Activated CD4-positive, alpha-beta T cell treated with anti-CD3 and anti-CD28 coated beads for 36 hours (primary cell): ENCODE results near the gene ZFAND3. TPM values are rescaled to one million over a fixed set of nuclear protein-coding genes. Genes with fewer than 3 reads are reported as not detected.

Experiments
- ATAC-seq: fragments of 200-7000 bp; cut with Tn5 transposase; one replicate; pipeline ENCODE4 v1.10.0; 2021; ENCODE audit warnings: mild to moderate bottlenecking, moderate library complexity
- CTCF ChIA-PET: fragments of 350-600 bp; sonication (Branson Sonifier 250); formaldehyde crosslinking; loops from one replicate; lab custom pipeline; 2021; ENCODE audit warnings: antibody characterized with exemption; lab: Charles Lee
- POLR2A ChIA-PET: fragments of 350-600 bp; sonication (Branson Sonifier 250); formaldehyde crosslinking; loops from one replicate; lab custom pipeline; 2021; ENCODE audit warnings: antibody characterized with exemption, inconsistent platforms; lab: Charles Lee
- DNase-seq: peaks from one replicate; pipeline ENCODE4 v3.0.0-alpha.2; 2020
- H3K27ac Mint-ChIP-seq: one replicate; pipeline ENCODE4 v1.8.0; 2021; ENCODE audit warnings: mixed read lengths
- H3K27me3 Mint-ChIP-seq: one replicate; pipeline ENCODE4 v1.8.0; 2021; ENCODE audit warnings: mixed read lengths
- H3K36me3 Mint-ChIP-seq: one replicate; pipeline ENCODE4 v1.8.0; 2021; ENCODE audit warnings: low read depth, mixed read lengths
- H3K4me1 Mint-ChIP-seq: one replicate; pipeline ENCODE4 v1.8.0; 2021; ENCODE audit warnings: mixed read lengths
- H3K4me3 Mint-ChIP-seq: one replicate; pipeline ENCODE4 v1.8.0; 2021; ENCODE audit warnings: mild to moderate bottlenecking, moderate library complexity, mixed read lengths
- H3K9me3 Mint-ChIP-seq: one replicate; pipeline ENCODE4 v1.8.0; 2021; ENCODE audit warnings: low read depth, mixed read lengths
- intact Hi-C, 2 experiments: fragments of 100-400 bp; cut with DNase I in 1 of 2; cut with micrococcal nuclease in 1 of 2; formaldehyde crosslinking; loops; one replicate each; pipeline versions ENCODE4 v1.14.2 to v1.15.1; 2022 to 2024; cut with DNase I, micrococcal nuclease
- total RNA-seq, 2 experiments: library from RNA; stranded (reverse); gene quantifications; one replicate each; pipeline ENCODE4 v1.2.3, GENCODE V29; 2021

Gene ZFAND3
- total RNA-seq, 2 experiments from 2014 or later: 34.5 to 47.8 TPM

DNA sequence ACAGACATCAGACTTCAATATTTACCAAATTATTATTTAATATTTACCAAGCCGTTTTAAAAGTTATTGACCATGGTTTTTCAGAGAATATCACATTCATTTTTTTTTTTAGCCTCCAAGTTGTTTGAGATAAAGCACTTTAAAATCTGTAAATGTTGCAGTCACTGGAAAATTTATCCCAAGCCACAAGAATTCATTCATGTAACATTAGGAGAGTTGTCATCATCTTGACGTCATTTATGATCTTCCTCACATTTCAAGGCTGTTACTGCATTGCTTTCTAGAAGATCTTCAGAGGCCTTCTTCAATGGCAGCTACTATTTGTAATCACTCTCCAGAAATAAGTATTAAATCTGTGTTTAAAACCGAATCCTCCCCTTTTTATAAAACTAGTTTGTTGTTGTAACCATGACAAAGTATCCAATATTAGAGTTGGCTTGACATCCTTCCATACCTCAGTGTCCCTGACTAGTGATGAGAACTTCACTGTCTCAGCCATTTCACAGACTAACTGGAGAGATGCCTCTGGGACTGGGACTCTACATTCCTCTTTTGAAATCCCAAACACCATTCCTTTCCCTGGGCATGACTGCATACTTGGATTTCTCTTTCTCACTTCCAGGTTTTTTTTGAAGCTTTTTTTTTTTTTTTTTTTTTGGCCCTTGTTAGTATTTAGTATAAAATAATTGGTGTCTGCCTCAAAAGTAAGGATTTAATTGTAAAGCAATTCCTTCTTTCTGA lies 100.1 kb downstream of the ZFAND3 start:
- intact Hi-C loops: no loop called here
- Mint-ChIP-seq H3K9me3 (no peaks in the 10 kb centered on the region), H3K27ac (no peak overlapping the region), H3K4me1 (peaks cover 43% of the 10 kb centered on the region), H3K36me3 (peaks cover 9% of the 10 kb centered on the region), H3K4me3 (no peak overlapping the region), H3K27me3 (no peaks in the 10 kb centered on the region)
- ATAC-seq (no peak), DNase-seq (no peak)
- ChIA-PET CTCF (no interaction called here), POLR2A (no interaction called here)

DNA sequence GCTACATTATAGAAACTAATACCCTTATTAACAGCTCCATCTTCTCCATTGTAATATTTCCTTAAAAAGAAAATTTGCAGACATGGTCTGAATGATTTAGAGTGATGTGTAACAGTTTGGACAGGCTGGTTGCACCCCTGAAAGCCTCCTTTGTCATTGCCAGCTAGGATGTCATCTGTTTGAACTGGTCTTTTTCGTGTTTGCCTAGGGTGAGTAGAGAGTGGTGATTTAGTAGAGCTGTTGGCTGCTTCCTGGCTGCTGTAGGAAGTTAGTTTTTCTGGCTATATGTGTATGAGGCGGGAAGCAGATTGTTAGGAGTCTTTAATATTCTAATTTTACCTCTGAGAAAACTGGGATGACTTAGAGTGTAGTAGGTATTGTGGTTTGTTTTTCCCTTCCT lies 101.1 kb downstream of the ZFAND3 start:
- DNase-seq (no peak), ATAC-seq (no peak)
- Mint-ChIP-seq H3K4me3 (no peak overlapping the region), H3K27me3 (no peaks in the 10 kb centered on the region), H3K9me3 (no peaks in the 10 kb centered on the region), H3K27ac (no peak overlapping the region), H3K36me3 (peaks cover 5% of the 10 kb centered on the region), H3K4me1 (peaks cover 43% of the 10 kb centered on the region)
- ChIA-PET POLR2A (no interaction called here), CTCF (no interaction called here)
- intact Hi-C loops: no loop called here

GRCh38 chr6:37922563-37922962 lies 103.0 kb downstream of the ZFAND3 start:
- Mint-ChIP-seq H3K4me3 (no peak overlapping the region), H3K4me1 (peaks cover 56% of the 10 kb centered on the region), H3K27me3 (no peaks in the 10 kb centered on the region), H3K36me3 (peaks cover 1% of the 10 kb centered on the region), H3K27ac (no peak overlapping the region), H3K9me3 (no peaks in the 10 kb centered on the region)
- ATAC-seq (no peak), DNase-seq (no peak)
- intact Hi-C loops: no loop called here
- CTCF ChIA-PET: interaction anchor here (0.9 to 1.9 kb wide), 2 partner anchors 14 to 38 kb away, joined by 4 to 6 read pairs; no protein-coding TSS in a partner anchor
- POLR2A ChIA-PET: no interaction called here

DNA sequence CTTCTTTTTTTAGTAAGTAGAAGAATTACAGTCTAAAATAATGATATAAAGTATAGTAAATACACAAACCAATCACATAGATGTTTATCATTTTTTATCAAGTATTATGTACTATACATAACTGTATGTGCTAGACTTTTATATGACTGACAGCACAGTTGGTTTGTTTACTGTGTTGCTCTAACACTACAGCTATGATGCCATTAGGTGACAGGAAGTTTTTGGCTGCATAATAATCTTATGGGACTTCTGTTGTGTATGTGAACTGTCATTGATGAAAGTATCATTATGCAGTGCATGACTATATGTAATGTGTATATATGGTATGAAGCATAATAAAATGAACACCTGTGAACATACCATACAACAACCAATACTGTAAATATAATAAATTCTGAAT lies 104.0 kb downstream of the ZFAND3 start:
- Mint-ChIP-seq H3K27ac (no peak overlapping the region), H3K36me3 (peaks cover 3% of the 10 kb centered on the region), H3K27me3 (no peaks in the 10 kb centered on the region), H3K4me3 (no peak overlapping the region), H3K9me3 (no peaks in the 10 kb centered on the region), H3K4me1 (peaks cover 58% of the 10 kb centered on the region)
- no peak for ATAC-seq
- POLR2A ChIA-PET: interaction anchor here (0.6 kb wide), 1 partner anchor 11 kb away, joined by 3 read pairs; no protein-coding TSS in a partner anchor
- intact Hi-C loops: no loop called here
- DNase-seq: no peak
- CTCF ChIA-PET: interaction anchor here (0.6 to 1.9 kb wide), 4 partner anchors 13 to 40 kb away, joined by 3 to 6 read pairs (median 4); no protein-coding TSS in a partner anchor

GRCh38 chr6:37926661-37927060 lies 107.1 kb downstream of the ZFAND3 start:
- no peak overlapping the region for H3K27ac Mint-ChIP-seq
- no peaks in the 10 kb centered on the region for H3K9me3 Mint-ChIP-seq
- no peak for DNase-seq
- H3K36me3 Mint-ChIP-seq: peaks cover 7% of the 10 kb centered on the region
- H3K27me3 Mint-ChIP-seq: no peaks in the 10 kb centered on the region
- intact Hi-C loops: no loop called here
- CTCF ChIA-PET: interaction anchor here (0.6 to 1.3 kb wide), 2 partner anchors 15 to 38 kb away, joined by 3 read pairs; no protein-coding TSS in a partner anchor
- H3K4me3 Mint-ChIP-seq: no peak overlapping the region
- POLR2A ChIA-PET: no interaction called here
- no peak for ATAC-seq
- peaks cover 46% of the 10 kb centered on the region for H3K4me1 Mint-ChIP-seq

DNA sequence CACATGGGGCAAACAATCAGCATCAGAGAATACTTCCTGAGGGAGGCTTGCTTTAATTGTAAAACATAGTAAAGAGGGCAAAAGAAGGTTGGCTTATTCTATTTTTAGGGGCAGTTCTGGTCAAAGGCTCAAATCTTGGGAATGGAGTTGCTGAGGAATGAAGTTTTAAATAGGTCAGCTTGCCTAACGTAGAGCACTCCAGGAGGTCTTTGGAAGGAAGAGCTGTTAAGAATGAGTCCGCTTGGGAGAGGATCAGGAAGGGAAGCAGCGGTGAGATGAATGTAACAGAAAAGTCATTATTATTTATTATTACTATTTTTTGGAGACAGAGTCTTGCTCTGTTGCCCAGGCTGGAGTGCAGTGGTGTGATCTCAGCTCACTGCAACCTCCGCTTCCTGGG lies 108.7 kb downstream of the ZFAND3 start:
- ChIA-PET POLR2A (no interaction called here), CTCF (no interaction called here)
- H3K4me1 Mint-ChIP-seq: peaks cover 42% of the 10 kb centered on the region
- intact Hi-C loops: no loop called here
- ATAC-seq: no peak
- H3K36me3 Mint-ChIP-seq: peaks cover 8% of the 10 kb centered on the region
- H3K27me3 Mint-ChIP-seq: no peaks in the 10 kb centered on the region
- no peaks in the 10 kb centered on the region for H3K9me3 Mint-ChIP-seq
- no peak overlapping the region for H3K4me3 Mint-ChIP-seq
- no peak for DNase-seq
- H3K27ac Mint-ChIP-seq: no peak overlapping the region

GRCh38 chr6:37930288-37930971 lies 110.9 kb downstream of the ZFAND3 start:
- ChIA-PET POLR2A (no interaction called here), CTCF (no interaction called here)
- no peak overlapping the region for H3K4me3 Mint-ChIP-seq
- H3K9me3 Mint-ChIP-seq: no peaks in the 10 kb centered on the region
- H3K27me3 Mint-ChIP-seq: no peaks in the 10 kb centered on the region
- intact Hi-C loops: no loop called here
- peaks cover 34% of the 10 kb centered on the region for H3K4me1 Mint-ChIP-seq
- DNase-seq: no peak
- ATAC-seq: no peak
- no peak overlapping the region for H3K27ac Mint-ChIP-seq
- peaks cover 12% of the 10 kb centered on the region for H3K36me3 Mint-ChIP-seq

- DNase-seq: no peak
- Mint-ChIP-seq H3K27ac (no peak overlapping the region), H3K4me1 (peaks cover 34% of the 10 kb centered on the region), H3K27me3 (no peaks in the 10 kb centered on the region), H3K36me3 (peaks cover 12% of the 10 kb centered on the region), H3K9me3 (no peaks in the 10 kb centered on the region), H3K4me3 (no peak overlapping the region)
- intact Hi-C loops: no loop called here
- CTCF ChIA-PET: no interaction called here
- no peak for ATAC-seq
- POLR2A ChIA-PET: no interaction called here
Observed at GRCh38 chr6:37931066-37931465, 111.5 kb downstream of the ZFAND3 start.

- POLR2A ChIA-PET: interaction anchor here (0.6 kb wide), 1 partner anchor 11 kb away, joined by 3 read pairs; no protein-coding TSS in a partner anchor
- intact Hi-C loops: no loop called here
- H3K36me3 Mint-ChIP-seq: peaks cover 16% of the 10 kb centered on the region
- H3K4me1 Mint-ChIP-seq: peaks cover 42% of the 10 kb centered on the region
- DNase-seq (no peak), ATAC-seq (no peak)
- H3K9me3 Mint-ChIP-seq: no peaks in the 10 kb centered on the region
- H3K27me3 Mint-ChIP-seq: no peaks in the 10 kb centered on the region
- no peak overlapping the region for H3K27ac Mint-ChIP-seq
- no peak overlapping the region for H3K4me3 Mint-ChIP-seq
- CTCF ChIA-PET: interaction anchor here (1.1 kb wide), 1 partner anchor 18 kb away, joined by 3 read pairs; no protein-coding TSS in a partner anchor
Observed at GRCh38 chr6:37934276-37934675, 114.7 kb downstream of the ZFAND3 start.

GRCh38 chr6:37936150-37936549 lies 116.6 kb downstream of the ZFAND3 start:
- ChIA-PET CTCF (interaction anchor here (0.8 to 1.5 kb wide), 5 partner anchors 11 to 558 kb away, joined by 3 to 6 read pairs (median 3); no protein-coding TSS in a partner anchor), POLR2A (no interaction called here)
- Mint-ChIP-seq H3K4me1 (peaks cover 46% of the 10 kb centered on the region), H3K27ac (no peak overlapping the region), H3K4me3 (no peak overlapping the region), H3K9me3 (no peaks in the 10 kb centered on the region), H3K27me3 (no peaks in the 10 kb centered on the region), H3K36me3 (peaks cover 13% of the 10 kb centered on the region)
- no peak for ATAC-seq
- DNase-seq: no peak
- intact Hi-C loops: no loop called here

DNA sequence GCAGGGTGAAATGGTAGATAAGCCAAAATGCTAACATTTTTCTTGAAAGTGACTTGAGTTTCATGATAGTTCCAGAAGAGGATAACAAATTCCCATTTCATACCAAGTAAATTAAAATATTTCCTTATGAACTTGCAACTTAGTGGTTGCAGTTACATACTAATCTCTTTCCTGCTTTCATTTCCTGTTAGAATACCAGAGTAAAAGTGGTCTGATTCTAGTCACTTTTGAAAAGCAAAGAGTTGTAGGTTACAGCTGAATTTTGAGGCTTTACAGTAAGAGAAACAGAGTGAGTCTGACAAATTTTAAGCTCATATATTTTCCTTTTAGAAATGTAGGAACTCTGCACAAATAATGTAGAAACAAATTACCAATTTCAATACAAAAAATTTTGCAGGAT lies 117.4 kb downstream of the ZFAND3 start:
- ChIA-PET CTCF (interaction anchor here (0.9 to 1.5 kb wide), 5 partner anchors 13 to 558 kb away, joined by 3 to 6 read pairs (median 3); no protein-coding TSS in a partner anchor), POLR2A (interaction anchor here (0.6 to 0.7 kb wide), 3 partner anchors 78 to 134 kb away, joined by 3 to 4 read pairs (median 3); no protein-coding TSS in a partner anchor)
- Mint-ChIP-seq H3K9me3 (no peaks in the 10 kb centered on the region), H3K27ac (no peak overlapping the region), H3K36me3 (peaks cover 13% of the 10 kb centered on the region), H3K27me3 (no peaks in the 10 kb centered on the region), H3K4me1 (peaks cover 46% of the 10 kb centered on the region), H3K4me3 (no peak overlapping the region)
- DNase-seq (no peak), ATAC-seq (peak; percentile 55)
- intact Hi-C loops: no loop called here
